ENCODE results near the gene ACTG1. TPM values are rescaled to one million over a fixed set of nuclear protein-coding genes. Genes with fewer than 3 reads are reported as not detected.

The ACTG1 gene
- total RNA-seq, 1 donor, result 8,913 TPM

- DNase-seq (ENCODE audit: low read depth in 2 of 3, low spot score in 2 of 3), result no peak
These were observed 43.3 kb downstream of the ACTG1 start for GRCh38 chr17:81469266-81469665.

- no peak for DNase-seq (ENCODE audit: low read depth in 2 of 3, low spot score in 2 of 3)
These were observed 43.9 kb downstream of the ACTG1 start for GRCh38 chr17:81468770-81469121.

- no peak for DNase-seq (ENCODE audit: low read depth in 2 of 3, low spot score in 2 of 3)
These were observed 44.4 kb downstream of the ACTG1 start for GRCh38 chr17:81468111-81468769.

GRCh38 chr17:81466564-81467472, 45.8 kb downstream of the ACTG1 start:
- DNase-seq (ENCODE audit: low read depth in 2 of 3, low spot score in 2 of 3), result no peak

- DNase-seq (ENCODE audit: low read depth in 2 of 3, low spot score in 2 of 3), result no peak
These were observed 46.7 kb downstream of the ACTG1 start for GRCh38 chr17:81465910-81466309.

- no peak for DNase-seq (ENCODE audit: low read depth in 2 of 3, low spot score in 2 of 3)
These were observed 48.0 kb downstream of the ACTG1 start for GRCh38 chr17:81464586-81464985.

- no peak for DNase-seq (ENCODE audit: low read depth in 2 of 3, low spot score in 2 of 3)
These were observed 49.1 kb downstream of the ACTG1 start for GRCh38 chr17:81463506-81463905.

- DNase-seq (ENCODE audit: low read depth in 2 of 3, low spot score in 2 of 3), result no peak
These were observed 50.0 kb downstream of the ACTG1 start for GRCh38 chr17:81462506-81463125.

- no peak for DNase-seq (ENCODE audit: low read depth in 2 of 3, low spot score in 2 of 3)
These were observed 50.7 kb downstream of the ACTG1 start for GRCh38 chr17:81461607-81462500.

- no peak for DNase-seq (ENCODE audit: low read depth in 2 of 3, low spot score in 2 of 3)
These were observed 51.6 kb downstream of the ACTG1 start for GRCh38 chr17:81460856-81461460.

Other genes starting within 250 kb of the ACTG1 start
- 91.8 TPM for gene SLC38A10, start 217.5 kb downstream of the ACTG1 start, total RNA-seq
- 21.3 TPM for gene BAHCC1, start 117.3 kb downstream of the ACTG1 start, total RNA-seq
- 2.2 TPM for gene FSCN2, start 15.6 kb upstream of the ACTG1 start, total RNA-seq
- 27.7 TPM for gene FAAP100, start 39.6 kb upstream of the ACTG1 start, total RNA-seq
- 63.8 TPM for gene NPLOC4, start 124.3 kb upstream of the ACTG1 start, total RNA-seq
- 0.27 TPM for gene TSPAN10, start 124.4 kb upstream of the ACTG1 start, total RNA-seq
- gene PDE6G, start 143.7 kb upstream of the ACTG1 start, total RNA-seq, result 14.8 TPM
- 80.0 TPM for gene OXLD1, start 153.8 kb upstream of the ACTG1 start, total RNA-seq
- gene CCDC137, start 153.9 kb upstream of the ACTG1 start, total RNA-seq, result 8.3 TPM
- 27.5 TPM for gene ARL16, start 171.0 kb upstream of the ACTG1 start, total RNA-seq
- 82.9 TPM for gene HGS, start 171.2 kb upstream of the ACTG1 start, total RNA-seq
- 11.6 TPM for gene MRPL12, start 190.6 kb upstream of the ACTG1 start, total RNA-seq
- gene SLC25A10, start 199.5 kb upstream of the ACTG1 start, total RNA-seq, result 11.6 TPM